DND-41 (cell line): ENCODE data around the gene CPSF4.

Experiments used
- CTCF ChIP-seq: IDR thresholded peaks from 2 replicates; pipeline ENCODE4 v1.5.1; 2012; ENCODE audit warnings: borderline replicate concordance, low read length, moderate library complexity, mild to moderate bottlenecking; ENCODE audit not compliant: poor library complexity, severe bottlenecking; ENCODE audit errors: extremely low read depth
- EZH2 ChIP-seq: IDR thresholded peaks from 3 replicates; pipeline ENCODE4 v1.6.1; 2012; ENCODE audit warnings: borderline replicate concordance, low read depth, mild to moderate bottlenecking, moderate library complexity, low read length, inconsistent platforms; ENCODE audit not compliant: severe bottlenecking

GRCh38 chr7:99449326-99449725 is 10.6 kb downstream of the CPSF4 start:
- TF ChIP-seq CTCF (no peak), EZH2 (no peak)
